HepG2 (cell line): ENCODE data around the gene AKAP12. TPM values are rescaled to one million over a fixed set of nuclear protein-coding genes. Genes with fewer than 3 reads are reported as not detected.

Source experiments
- ETV6 ChIP-seq: sonication (generic); formaldehyde crosslinking; conservative IDR thresholded peaks from 2 replicates; pipeline ENCODE4 v1.4.0; 2020; ENCODE audit warnings: missing genetic modification reagents
- HNF1B ChIP-seq: sonication (generic); formaldehyde crosslinking; IDR thresholded peaks from 2 replicates; pipeline ENCODE4 v1.5.1; 2020; ENCODE audit warnings: mild to moderate bottlenecking, moderate library complexity, missing genetic modification reagents
- KAT7 ChIP-seq: IDR thresholded peaks from 2 replicates; pipeline ENCODE4 v1.6.1; 2018; ENCODE audit warnings: borderline replicate concordance, missing compliant biosample characterization
- MAF1 ChIP-seq: sonication (generic); formaldehyde crosslinking; IDR thresholded peaks from 2 replicates; pipeline ENCODE4 v1.5.0; 2020; ENCODE audit warnings: missing genetic modification reagents, borderline replicate concordance
- NFE2 ChIP-seq: sonication (generic); formaldehyde crosslinking; IDR thresholded peaks from 2 replicates; pipeline ENCODE4 v1.4.0; 2020; ENCODE audit warnings: missing genetic modification reagents
- RERE ChIP-seq: IDR thresholded peaks from 2 replicates; pipeline ENCODE4 v1.6.1; 2016; ENCODE audit warnings: low read depth, missing genetic modification reagents, missing compliant biosample characterization
- SP4 ChIP-seq: sonication (generic); formaldehyde crosslinking; IDR thresholded peaks from 2 replicates; pipeline ENCODE4 v1.8.1; 2023; ENCODE audit warnings: mild to moderate bottlenecking, missing genetic modification reagents
- TBP ChIP-seq: sonication (generic); formaldehyde crosslinking; IDR thresholded peaks from 2 replicates; pipeline ENCODE4 v1.5.0; 2020; ENCODE audit warnings: missing genetic modification reagents
- YEATS2 ChIP-seq: sonication (generic); formaldehyde crosslinking; IDR thresholded peaks from 2 replicates; pipeline ENCODE4 v1.4.0; 2020; ENCODE audit warnings: missing genetic modification reagents, borderline replicate concordance
- ZNF331 ChIP-seq: sonication (generic); formaldehyde crosslinking; IDR thresholded peaks from 2 replicates; pipeline ENCODE4 v1.4.0; 2020; ENCODE audit warnings: missing genetic modification reagents
- ZNF431 ChIP-seq: sonication (generic); formaldehyde crosslinking; IDR thresholded peaks from 2 replicates; pipeline ENCODE4 v1.9.0; 2022; ENCODE audit warnings: missing genetic modification reagents, low read depth, mild to moderate bottlenecking, borderline replicate concordance
- ZNF451 ChIP-seq: sonication (generic); formaldehyde crosslinking; IDR thresholded peaks from 2 replicates; pipeline ENCODE4 v1.5.0; 2020; ENCODE audit warnings: mild to moderate bottlenecking, missing genetic modification reagents
- ZNF512B ChIP-seq: sonication (generic); formaldehyde crosslinking; IDR thresholded peaks from 2 replicates; pipeline ENCODE4 v1.5.1; 2020; ENCODE audit warnings: missing genetic modification reagents, mild to moderate bottlenecking, borderline replicate concordance
- ZNF615 ChIP-seq: sonication (generic); formaldehyde crosslinking; IDR thresholded peaks from 2 replicates; pipeline ENCODE4 v1.5.0; 2020; ENCODE audit warnings: mild to moderate bottlenecking, missing genetic modification reagents, borderline replicate concordance
- ZNF713 ChIP-seq: sonication (generic); formaldehyde crosslinking; IDR thresholded peaks from 2 replicates; pipeline ENCODE4 v1.4.0; 2020; ENCODE audit warnings: mild to moderate bottlenecking, missing genetic modification reagents
- polyA plus RNA-seq, 8 experiments: library from polyadenylated mRNA; depleted of rRNA in 3 of 8; stranded (reverse) in 7 of 8; unstranded in 1 of 8; fragments of >200 nt; fragmentation: Illumina TruSeq in 4 of 8; extraction: Trizol in 4 of 8; gene quantifications; 2 replicates each; pipeline versions ENCODE4 v1.2.1 to v1.2.3, GENCODE V29; 2011 to 2016; ENCODE audit warnings: low read depth in 4 of 8, missing spikeins in 1 of 8, mixed read lengths in 1 of 8; ENCODE audit not compliant: insufficient read depth in 1 of 8
- total RNA-seq, 5 experiments: library from RNA; depleted of rRNA; stranded (reverse); fragments of >200 nt; fragmentation: Illumina TruSeq; extraction: Trizol; gene quantifications; 2 replicates each; pipeline ENCODE4 v1.2.3, GENCODE V29; 2016; ENCODE audit warnings: low read depth in 1 of 5

Gene AKAP12
- total and polyA plus RNA-seq, 2 of the 13 experiments (the other 11 are each of a cell fraction or from before 2014, with no cell fraction given): 10.6 to 19.0 TPM

GRCh38 chr6:151389618-151390275, 150.0 kb downstream of the AKAP12 start (continued):
- TF ChIP-seq HNF1B (CRISPR knock-in tag) (peak; percentile 21; the same call in 1 of the 2 replicates), SP4 (CRISPR knock-in tag) (peak; percentile 93), RERE (CRISPR knock-in tag) (no peak), ZNF331 (CRISPR knock-in tag) (0 out of 2 replicates have a peak, but pooled peaks have one; percentile 33), ZNF451 (peak; percentile 97), ETV6 (CRISPR knock-in tag) (0 out of 2 replicates have a peak, but pooled peaks have one; percentile 32), TBP (CRISPR knock-in tag) (peak; percentile 91; the same call in 1 of the 2 replicates), NFE2 (CRISPR knock-in tag) (no peak), YEATS2 (peak; percentile 18; the same call in 1 of the 2 replicates), ZNF431 (peak; percentile 61), ZNF713 (CRISPR knock-in tag) (no peak), ZNF615 (CRISPR knock-in tag) (peak; percentile 72; the same call in 1 of the 2 replicates), MAF1 (CRISPR knock-in tag) (peak; percentile 84), KAT7 (CRISPR knock-in tag) (0 out of 2 replicates have a peak, but pooled peaks have one; percentile 77), ZNF512B (CRISPR knock-in tag) (0 out of 2 replicates have a peak, but pooled peaks have one; percentile 22)
